HG03342 (cell line): Measurements from ENCODE around the gene DRG2.

Source experiments
- ATAC-seq: cut with Tn5 transposase; IDR thresholded peaks from one replicate; pipeline ENCODE4 v1.9.1; 2021; ENCODE audit warnings: mild to moderate bottlenecking, moderate library complexity; ENCODE audit not compliant: unreplicated experiment

Gene DRG2

GRCh38 chr17:18115517-18115916 lies 27.8 kb downstream of the DRG2 start:
- no peak for ATAC-seq

GRCh38 chr17:18116078-18116477 lies 28.3 kb downstream of the DRG2 start:
- ATAC-seq = no peak

GRCh38 chr17:18117533-18117932 lies 29.8 kb downstream of the DRG2 start:
- no peak for ATAC-seq

GRCh38 chr17:18117982-18118975 lies 30.5 kb downstream of the DRG2 start:
- no peak for ATAC-seq

- ATAC-seq = no peak
These were observed 31.5 kb downstream of the DRG2 start for GRCh38 chr17:18119166-18119745.

- no peak for ATAC-seq
These were observed 32.2 kb downstream of the DRG2 start for GRCh38 chr17:18119938-18120337.

- no peak for ATAC-seq
These were observed 32.8 kb downstream of the DRG2 start for GRCh38 chr17:18120461-18121017.

- no peak for ATAC-seq
These were observed 33.6 kb downstream of the DRG2 start for GRCh38 chr17:18121144-18121910.

GRCh38 chr17:18122990-18123753 lies 35.4 kb downstream of the DRG2 start:
- no peak for ATAC-seq

GRCh38 chr17:18124345-18125126 lies 36.8 kb downstream of the DRG2 start:
- no peak for ATAC-seq

- no peak for ATAC-seq
These were observed 41.3 kb downstream of the DRG2 start for GRCh38 chr17:18129041-18129502.

GRCh38 chr17:18132711-18133110 lies 45.0 kb downstream of the DRG2 start:
- no peak for ATAC-seq

GRCh38 chr17:18136357-18136756 lies 48.6 kb downstream of the DRG2 start:
- ATAC-seq = no peak

GRCh38 chr17:18138065-18138749 lies 50.5 kb downstream of the DRG2 start:
- ATAC-seq = no peak

- ATAC-seq = no peak
These were observed 51.3 kb downstream of the DRG2 start for GRCh38 chr17:18139092-18139491.

- no peak for ATAC-seq
These were observed 51.8 kb downstream of the DRG2 start for GRCh38 chr17:18139498-18139897.

- ATAC-seq = no peak
These were observed 52.2 kb downstream of the DRG2 start for GRCh38 chr17:18139949-18140348.

- no peak for ATAC-seq
These were observed 52.9 kb downstream of the DRG2 start for GRCh38 chr17:18140648-18141047.

- ATAC-seq = no peak
These were observed 53.6 kb downstream of the DRG2 start for GRCh38 chr17:18141210-18141803.
